ENCODE results near the gene ADCY10. TPM values are rescaled to one million over a fixed set of nuclear protein-coding genes. Genes with fewer than 3 reads are reported as not detected.

Gene ADCY10
- total and polyA plus RNA-seq, 9 of the 15 experiments (the other 6 are each of a cell fraction or from before 2014, with no cell fraction given): 0.08 to 0.86 (median 0.22) TPM

DNA sequence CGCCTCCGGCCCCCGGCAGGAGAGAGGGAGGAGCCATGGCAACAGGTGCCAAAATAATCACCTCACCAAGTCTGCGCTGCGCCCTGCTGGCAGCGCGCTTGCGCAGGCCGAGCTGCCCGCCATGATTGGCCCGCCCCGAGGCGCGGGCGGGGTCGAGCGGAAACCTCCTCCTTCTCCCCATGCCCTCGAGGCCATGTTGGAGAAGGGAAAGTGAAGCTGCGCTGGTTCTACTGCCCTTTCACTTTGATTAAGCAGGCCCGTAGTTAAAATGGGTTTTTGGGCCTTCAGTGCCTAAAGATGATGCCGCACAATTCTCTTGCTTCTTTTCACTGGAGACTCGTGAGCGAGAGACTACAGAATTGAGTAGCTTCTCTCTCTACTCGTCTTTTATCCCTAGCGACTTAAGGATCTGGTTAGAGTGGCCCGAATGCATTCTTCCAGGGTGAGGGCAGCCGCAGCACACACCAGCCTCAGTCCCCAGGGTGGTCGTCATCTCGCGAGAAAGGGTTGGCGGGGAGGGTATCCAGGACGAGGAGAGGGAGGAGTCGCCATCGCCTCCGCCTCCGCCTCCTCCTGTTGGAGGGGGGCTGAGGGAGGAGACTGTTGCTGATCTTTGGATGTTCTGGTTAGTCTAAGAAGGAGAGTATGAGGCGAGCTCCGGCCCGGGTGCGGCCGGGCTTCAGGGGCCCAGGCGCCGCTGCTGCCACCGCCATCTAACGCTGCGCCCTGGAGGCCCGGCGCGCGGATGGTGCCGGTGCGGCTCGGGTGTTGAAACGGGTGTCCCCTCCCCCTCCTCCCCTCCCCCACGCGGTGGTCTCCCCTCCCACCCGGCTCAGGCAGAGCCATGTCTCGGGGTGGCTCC is 22.4 kb upstream of the ADCY10 start, which contains the start of gene DCAF6 (continued):
- no peak for TF ChIP-seq BCOR (IDR thresholded peaks at IDR 0.05)
- peak; percentile 88 for TF ChIP-seq CHD1 (IDR thresholded peaks at IDR 0.05; ENCODE audit: low read length)
- TF ChIP-seq ZSCAN29 (IDR thresholded peaks at IDR 0.05): no peak
- no peak for TF ChIP-seq CBX5 (IDR thresholded peaks at IDR 0.05; ENCODE audit: borderline replicate concordance, low read depth)
- TF ChIP-seq CBFA2T2 (conservative IDR thresholded peaks at IDR 0.05): no peak
- peak; percentile 9; the same call in 1 of the 2 replicates for TF ChIP-seq ZNF384 (IDR thresholded peaks at IDR 0.05; ENCODE audit: low read depth, low read length)
- TF ChIP-seq RFX1 (IDR thresholded peaks at IDR 0.05): peak; percentile 96
- TF ChIP-seq ZBED1 (IDR thresholded peaks at IDR 0.05): no peak
- peak; percentile 14; the same call in 1 of the 2 replicates for TF ChIP-seq MTA2 (IDR thresholded peaks at IDR 0.05; ENCODE audit: low read depth)
- TF ChIP-seq MYC (IDR thresholded peaks at IDR 0.05; ENCODE audit: low read depth, low read length): peak; percentile 80
- no peak for TF ChIP-seq MYC (CRISPR knock-in tag; IDR thresholded peaks at IDR 0.05; ENCODE audit: borderline replicate concordance, low read depth)
- no peak for TF ChIP-seq EHMT2 (IDR thresholded peaks at IDR 0.05)
- TF ChIP-seq MCM7 (IDR thresholded peaks at IDR 0.05): no peak
- TF ChIP-seq, protein P1, sequence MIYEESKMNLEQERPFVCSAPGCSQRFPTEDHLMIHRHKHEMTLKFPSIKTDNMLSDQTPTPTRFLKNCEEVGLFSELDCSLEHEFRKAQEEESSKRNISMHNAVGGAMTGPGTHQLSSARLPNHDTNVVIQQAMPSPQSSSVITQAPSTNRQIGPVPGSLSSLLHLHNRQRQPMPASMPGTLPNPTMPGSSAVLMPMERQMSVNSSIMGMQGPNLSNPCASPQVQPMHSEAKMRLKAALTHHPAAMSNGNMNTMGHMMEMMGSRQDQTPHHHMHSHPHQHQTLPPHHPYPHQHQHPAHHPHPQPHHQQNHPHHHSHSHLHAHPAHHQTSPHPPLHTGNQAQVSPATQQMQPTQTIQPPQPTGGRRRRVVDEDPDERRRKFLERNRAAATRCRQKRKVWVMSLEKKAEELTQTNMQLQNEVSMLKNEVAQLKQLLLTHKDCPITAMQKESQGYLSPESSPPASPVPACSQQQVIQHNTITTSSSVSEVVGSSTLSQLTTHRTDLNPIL (CRISPR knock-in tag; IDR thresholded peaks at IDR 0.05): no peak
- TF ChIP-seq CTBP1 (IDR thresholded peaks at IDR 0.05; ENCODE audit: borderline replicate concordance): peak; percentile 37
- no peak for TF ChIP-seq ZNF24 (IDR thresholded peaks at IDR 0.05)
- TF ChIP-seq, protein P2, sequence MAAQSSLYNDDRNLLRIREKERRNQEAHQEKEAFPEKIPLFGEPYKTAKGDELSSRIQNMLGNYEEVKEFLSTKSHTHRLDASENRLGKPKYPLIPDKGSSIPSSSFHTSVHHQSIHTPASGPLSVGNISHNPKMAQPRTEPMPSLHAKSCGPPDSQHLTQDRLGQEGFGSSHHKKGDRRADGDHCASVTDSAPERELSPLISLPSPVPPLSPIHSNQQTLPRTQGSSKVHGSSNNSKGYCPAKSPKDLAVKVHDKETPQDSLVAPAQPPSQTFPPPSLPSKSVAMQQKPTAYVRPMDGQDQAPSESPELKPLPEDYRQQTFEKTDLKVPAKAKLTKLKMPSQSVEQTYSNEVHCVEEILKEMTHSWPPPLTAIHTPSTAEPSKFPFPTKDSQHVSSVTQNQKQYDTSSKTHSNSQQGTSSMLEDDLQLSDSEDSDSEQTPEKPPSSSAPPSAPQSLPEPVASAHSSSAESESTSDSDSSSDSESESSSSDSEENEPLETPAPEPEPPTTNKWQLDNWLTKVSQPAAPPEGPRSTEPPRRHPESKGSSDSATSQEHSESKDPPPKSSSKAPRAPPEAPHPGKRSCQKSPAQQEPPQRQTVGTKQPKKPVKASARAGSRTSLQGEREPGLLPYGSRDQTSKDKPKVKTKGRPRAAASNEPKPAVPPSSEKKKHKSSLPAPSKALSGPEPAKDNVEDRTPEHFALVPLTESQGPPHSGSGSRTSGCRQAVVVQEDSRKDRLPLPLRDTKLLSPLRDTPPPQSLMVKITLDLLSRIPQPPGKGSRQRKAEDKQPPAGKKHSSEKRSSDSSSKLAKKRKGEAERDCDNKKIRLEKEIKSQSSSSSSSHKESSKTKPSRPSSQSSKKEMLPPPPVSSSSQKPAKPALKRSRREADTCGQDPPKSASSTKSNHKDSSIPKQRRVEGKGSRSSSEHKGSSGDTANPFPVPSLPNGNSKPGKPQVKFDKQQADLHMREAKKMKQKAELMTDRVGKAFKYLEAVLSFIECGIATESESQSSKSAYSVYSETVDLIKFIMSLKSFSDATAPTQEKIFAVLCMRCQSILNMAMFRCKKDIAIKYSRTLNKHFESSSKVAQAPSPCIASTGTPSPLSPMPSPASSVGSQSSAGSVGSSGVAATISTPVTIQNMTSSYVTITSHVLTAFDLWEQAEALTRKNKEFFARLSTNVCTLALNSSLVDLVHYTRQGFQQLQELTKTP (IDR thresholded peaks at IDR 0.05; ENCODE audit: low read depth in 1 of 2, partially characterized antibody in 2 of 2): peak; percentile 42 to 80
- TF ChIP-seq BCL6 (CRISPR knock-in tag; IDR thresholded peaks at IDR 0.05): no peak
- TF ChIP-seq, protein P3, sequence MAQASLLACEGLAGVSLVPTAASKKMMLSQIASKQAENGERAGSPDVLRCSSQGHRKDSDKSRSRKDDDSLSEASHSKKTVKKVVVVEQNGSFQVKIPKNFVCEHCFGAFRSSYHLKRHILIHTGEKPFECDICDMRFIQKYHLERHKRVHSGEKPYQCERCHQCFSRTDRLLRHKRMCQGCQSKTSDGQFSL (CRISPR knock-in tag; IDR thresholded peaks at IDR 0.05): 0 out of 2 replicates have a peak, but pooled peaks have one; percentile 86
- TF ChIP-seq, protein P3 (tag; IDR thresholded peaks at IDR 0.05): no peak; a peak in 1 of 4 replicates
- TF ChIP-seq C11orf30 (IDR thresholded peaks at IDR 0.05; ENCODE audit: low read depth): peak; percentile 54; the same call in 1 of the 2 replicates
- TF ChIP-seq ZNF589 (CRISPR knock-in tag; IDR thresholded peaks at IDR 0.05; ENCODE audit: low read depth): no peak
- TF ChIP-seq, protein P4, sequence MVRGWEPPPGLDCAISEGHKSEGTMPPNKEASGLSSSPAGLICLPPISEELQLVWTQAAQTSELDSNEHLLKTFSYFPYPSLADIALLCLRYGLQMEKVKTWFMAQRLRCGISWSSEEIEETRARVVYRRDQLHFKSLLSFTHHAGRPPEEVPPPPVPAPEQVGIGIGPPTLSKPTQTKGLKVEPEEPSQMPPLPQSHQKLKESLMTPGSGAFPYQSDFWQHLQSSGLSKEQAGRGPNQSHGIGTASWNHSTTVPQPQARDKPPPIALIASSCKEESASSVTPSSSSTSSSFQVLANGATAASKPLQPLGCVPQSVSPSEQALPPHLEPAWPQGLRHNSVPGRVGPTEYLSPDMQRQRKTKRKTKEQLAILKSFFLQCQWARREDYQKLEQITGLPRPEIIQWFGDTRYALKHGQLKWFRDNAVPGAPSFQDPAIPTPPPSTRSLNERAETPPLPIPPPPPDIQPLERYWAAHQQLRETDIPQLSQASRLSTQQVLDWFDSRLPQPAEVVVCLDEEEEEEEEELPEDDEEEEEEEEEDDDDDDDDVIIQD (CRISPR knock-in tag; IDR thresholded peaks at IDR 0.05): no peak
